ENCODE results near the gene ZNRF2.

Gene ZNRF2

DNA sequence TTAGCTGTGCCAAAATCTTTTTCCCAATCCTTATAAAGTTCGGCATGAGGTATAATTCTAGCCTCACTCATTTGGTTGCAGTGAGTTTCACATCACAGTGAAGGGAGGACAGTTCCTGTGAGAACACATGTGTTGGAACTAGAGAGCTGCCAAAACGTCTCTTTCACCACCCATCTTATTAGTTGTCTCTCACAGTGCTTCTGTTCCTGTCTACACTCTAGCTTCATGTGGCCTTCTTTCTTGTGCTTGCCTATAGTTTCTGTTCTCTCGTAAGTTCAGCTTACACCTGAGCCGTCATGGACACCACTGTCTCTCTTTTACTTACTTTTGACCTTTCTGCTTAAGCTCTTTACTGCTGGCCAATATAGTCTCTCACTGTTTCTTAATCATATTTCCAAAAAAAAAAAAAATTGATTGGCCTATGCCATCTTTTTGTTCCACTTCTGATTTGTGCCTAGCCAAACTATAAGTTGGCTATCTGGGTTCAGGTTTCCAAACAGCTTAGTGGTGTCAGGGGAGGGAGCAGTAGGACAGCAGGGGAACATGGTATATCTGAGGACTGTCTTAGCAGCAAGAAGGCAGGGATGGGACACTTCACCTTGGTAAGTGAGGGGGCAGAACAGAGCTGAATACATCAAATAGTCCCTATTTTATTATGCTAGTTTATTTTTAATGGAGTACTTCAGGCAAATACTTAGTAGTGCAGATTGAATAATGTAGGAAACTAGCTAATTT lies 38.0 kb downstream of the ZNRF2 start:
- Mint-ChIP-seq H3K27ac (no peak overlapping the region), H3K4me1 (peaks cover 29% of the 10 kb centered on the region), H3K27me3 (ENCODE audit: low read depth, poor library complexity) (no peaks in the 10 kb centered on the region)

DNA sequence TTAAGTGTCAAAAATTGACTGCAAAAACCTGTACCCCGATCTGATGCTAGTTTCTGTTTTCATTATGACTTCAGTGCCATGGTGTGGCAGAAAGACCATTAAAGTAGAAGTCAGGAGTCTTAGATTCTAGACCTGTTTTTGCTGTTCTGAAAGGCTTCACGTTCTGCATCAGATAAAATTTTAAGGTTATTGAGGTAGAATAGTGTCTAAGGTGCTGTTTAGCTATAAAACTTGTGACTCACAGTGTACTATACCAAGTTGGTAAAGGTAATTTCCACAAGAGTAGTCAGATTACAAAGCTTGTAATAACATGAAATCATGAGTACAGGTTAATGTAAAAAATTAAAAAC lies 38.6 kb downstream of the ZNRF2 start:
- TF ChIP-seq, protein P1, sequence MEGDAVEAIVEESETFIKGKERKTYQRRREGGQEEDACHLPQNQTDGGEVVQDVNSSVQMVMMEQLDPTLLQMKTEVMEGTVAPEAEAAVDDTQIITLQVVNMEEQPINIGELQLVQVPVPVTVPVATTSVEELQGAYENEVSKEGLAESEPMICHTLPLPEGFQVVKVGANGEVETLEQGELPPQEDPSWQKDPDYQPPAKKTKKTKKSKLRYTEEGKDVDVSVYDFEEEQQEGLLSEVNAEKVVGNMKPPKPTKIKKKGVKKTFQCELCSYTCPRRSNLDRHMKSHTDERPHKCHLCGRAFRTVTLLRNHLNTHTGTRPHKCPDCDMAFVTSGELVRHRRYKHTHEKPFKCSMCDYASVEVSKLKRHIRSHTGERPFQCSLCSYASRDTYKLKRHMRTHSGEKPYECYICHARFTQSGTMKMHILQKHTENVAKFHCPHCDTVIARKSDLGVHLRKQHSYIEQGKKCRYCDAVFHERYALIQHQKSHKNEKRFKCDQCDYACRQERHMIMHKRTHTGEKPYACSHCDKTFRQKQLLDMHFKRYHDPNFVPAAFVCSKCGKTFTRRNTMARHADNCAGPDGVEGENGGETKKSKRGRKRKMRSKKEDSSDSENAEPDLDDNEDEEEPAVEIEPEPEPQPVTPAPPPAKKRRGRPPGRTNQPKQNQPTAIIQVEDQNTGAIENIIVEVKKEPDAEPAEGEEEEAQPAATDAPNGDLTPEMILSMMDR (IDR thresholded peaks at IDR 0.05): no peak
- H3K36me3 Mint-ChIP-seq (ENCODE audit: low read depth): peaks cover 21% of the 10 kb centered on the region
- H3K27ac Mint-ChIP-seq: no peak overlapping the region
- H3K27me3 Mint-ChIP-seq (ENCODE audit: low read depth, poor library complexity): no peaks in the 10 kb centered on the region
- H3K9me3 Mint-ChIP-seq: no peaks in the 10 kb centered on the region
- H3K4me3 Mint-ChIP-seq: no peak overlapping the region
- peaks cover 29% of the 10 kb centered on the region for H3K4me1 Mint-ChIP-seq
- DNase-seq: no peak

More for the DNA sequence above, 38.0 kb downstream of the ZNRF2 start:
- DNase-seq: no peak
- H3K36me3 Mint-ChIP-seq (ENCODE audit: low read depth): peaks cover 21% of the 10 kb centered on the region
- H3K4me3 Mint-ChIP-seq: no peak overlapping the region
- no peaks in the 10 kb centered on the region for H3K9me3 Mint-ChIP-seq
- TF ChIP-seq, protein P1 (IDR thresholded peaks at IDR 0.05): no peak

DNA sequence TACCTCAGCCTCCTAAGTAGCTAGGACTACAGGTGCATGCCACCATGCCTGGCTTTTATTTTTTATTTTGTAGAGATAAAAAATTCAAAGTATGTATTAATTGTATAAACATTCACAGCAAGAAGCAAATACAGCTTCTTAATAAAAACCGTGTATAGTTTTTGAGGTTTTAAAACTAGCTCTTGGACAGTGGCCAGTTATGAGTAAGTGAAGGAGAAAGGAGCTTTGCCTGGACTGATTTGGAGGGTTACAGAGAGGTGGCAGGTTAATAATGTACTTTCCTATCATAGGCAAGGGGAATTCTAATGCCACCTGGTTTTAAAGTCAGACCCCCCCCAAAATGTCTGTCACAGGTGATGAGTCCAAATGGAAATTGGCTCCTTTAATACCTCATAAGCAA lies 43.4 kb downstream of the ZNRF2 start:
- H3K36me3 Mint-ChIP-seq (ENCODE audit: low read depth): peaks cover 34% of the 10 kb centered on the region
- H3K4me1 Mint-ChIP-seq: peaks cover 3% of the 10 kb centered on the region
- no peaks in the 10 kb centered on the region for H3K27me3 Mint-ChIP-seq (ENCODE audit: low read depth, poor library complexity)
- H3K27ac Mint-ChIP-seq: no peak overlapping the region
- H3K9me3 Mint-ChIP-seq: peaks cover 13% of the 10 kb centered on the region
- no peak overlapping the region for H3K4me3 Mint-ChIP-seq
- TF ChIP-seq, protein P1 (IDR thresholded peaks at IDR 0.05): no peak
- no peak for DNase-seq

DNA sequence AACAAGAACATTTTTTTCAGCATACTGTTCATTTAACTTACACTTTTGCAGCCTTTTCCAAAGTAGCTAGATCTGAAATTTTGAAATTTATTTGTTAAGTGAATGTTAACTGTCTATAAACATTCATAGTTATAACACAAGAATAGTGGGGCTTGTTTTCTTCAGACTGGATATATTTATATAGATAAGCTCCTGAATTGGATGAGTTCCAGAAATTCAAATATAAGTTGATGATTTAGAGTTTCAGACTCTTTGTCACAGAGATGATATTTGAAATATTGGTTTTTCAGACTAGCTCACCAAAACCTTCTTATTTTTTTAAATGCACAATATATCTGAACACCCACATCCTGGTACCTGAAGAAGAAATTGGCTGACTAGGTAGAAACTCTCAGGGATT lies 44.0 kb downstream of the ZNRF2 start:
- TF ChIP-seq, protein P1 (IDR thresholded peaks at IDR 0.05): no peak
- H3K27ac Mint-ChIP-seq: no peak overlapping the region
- H3K4me1 Mint-ChIP-seq: no peaks in the 10 kb centered on the region
- peaks cover 13% of the 10 kb centered on the region for H3K9me3 Mint-ChIP-seq
- no peak overlapping the region for H3K4me3 Mint-ChIP-seq
- no peak for DNase-seq
- no peaks in the 10 kb centered on the region for H3K27me3 Mint-ChIP-seq (ENCODE audit: low read depth, poor library complexity)
- H3K36me3 Mint-ChIP-seq (ENCODE audit: low read depth): peaks cover 34% of the 10 kb centered on the region

DNA sequence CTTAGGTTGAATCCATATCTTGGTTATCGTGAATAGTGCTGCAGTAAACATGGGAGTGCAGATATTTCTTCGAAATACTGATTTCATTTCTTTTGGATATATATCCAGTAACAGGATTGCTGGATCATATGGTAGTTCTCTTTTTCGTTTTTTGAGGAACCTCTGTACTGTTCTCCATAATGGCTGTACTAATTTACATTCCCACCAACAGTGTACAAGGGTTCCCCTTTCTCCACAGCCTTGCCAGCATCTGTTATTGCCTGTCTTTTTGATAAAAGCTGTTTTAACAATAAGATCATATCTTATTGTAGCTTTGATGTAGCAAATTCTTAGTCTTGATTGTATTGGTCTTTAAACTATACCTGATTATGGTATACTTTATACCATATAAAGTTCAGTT lies 45.3 kb downstream of the ZNRF2 start:
- DNase-seq: no peak
- Mint-ChIP-seq H3K4me1 (no peaks in the 10 kb centered on the region), H3K9me3 (peaks cover 17% of the 10 kb centered on the region), H3K27me3 (ENCODE audit: low read depth, poor library complexity) (no peaks in the 10 kb centered on the region), H3K36me3 (ENCODE audit: low read depth) (peaks cover 26% of the 10 kb centered on the region), H3K27ac (no peak overlapping the region), H3K4me3 (no peak overlapping the region)
- TF ChIP-seq, protein P1 (IDR thresholded peaks at IDR 0.05): no peak
